Neuronal stem cell (in vitro differentiated cells): ENCODE results near the gene LAMA5.

ENCODE experiments used
- DNase-seq: peaks from one replicate; pipeline ENCODE4 v3.0.0-alpha.2; 2013; ENCODE audit warnings: low spot score
- H2AFZ ChIP-seq: one replicate; pipeline ENCODE4 v1.6.1; 2013; ENCODE audit warnings: mild to moderate bottlenecking, low read length, inconsistent platforms
- H2AK5ac ChIP-seq: 2 replicates; pipeline ENCODE4 v1.6.1; 2013; ENCODE audit warnings: low read depth, mild to moderate bottlenecking, inconsistent platforms, low read length, moderate library complexity, mixed read lengths
- H2BK120ac ChIP-seq: 2 replicates; pipeline ENCODE4 v1.6.1; 2013; ENCODE audit warnings: low read depth, mild to moderate bottlenecking, inconsistent platforms, low read length, moderate library complexity, mixed read lengths
- H2BK12ac ChIP-seq: one replicate; pipeline ENCODE4 v1.6.1; 2013; ENCODE audit warnings: low read length, inconsistent platforms
- H2BK15ac ChIP-seq: 2 replicates; pipeline ENCODE4 v1.6.1; 2013; ENCODE audit warnings: mild to moderate bottlenecking, low read length, inconsistent platforms, mixed read lengths
- H2BK5ac ChIP-seq: one replicate; pipeline ENCODE4 v1.6.1; 2013; ENCODE audit warnings: inconsistent platforms, mild to moderate bottlenecking, low read length, moderate library complexity
- H3K14ac ChIP-seq: one replicate; pipeline ENCODE4 v1.6.1; 2013; ENCODE audit warnings: low read length, inconsistent platforms
- H3K18ac ChIP-seq: 2 replicates; pipeline ENCODE4 v1.6.1; 2013; ENCODE audit warnings: low read length, inconsistent platforms
- H3K23ac ChIP-seq: 2 replicates; pipeline ENCODE4 v1.6.1; 2013; ENCODE audit warnings: low read depth, mild to moderate bottlenecking, mixed read lengths, low read length, inconsistent platforms; ENCODE audit not compliant: poor library complexity
- H3K27ac ChIP-seq: replicated peaks from 3 replicates; pipeline ENCODE4 v1.5.1; 2013; ENCODE audit warnings: low read length, inconsistent platforms
- H3K27me3 ChIP-seq, 3 experiments: 2 replicates each; pipeline ENCODE4 v1.6.1; 2013; ENCODE audit warnings: low read length in 3 of 3, mild to moderate bottlenecking in 2 of 3, inconsistent platforms in 1 of 3, low read depth in 1 of 3, mixed read lengths in 1 of 3, moderate library complexity in 1 of 3; ENCODE audit not compliant: control insufficient read depth in 3 of 3, insufficient read depth in 3 of 3
- H3K36me3 ChIP-seq, 2 donors: replicated peaks in 1 of 2; 2 replicates each; pipeline ENCODE4 v1.6.1; 2013; ENCODE audit warnings: low read length in 2 of 2; ENCODE audit not compliant: control insufficient read depth in 2 of 2, insufficient read depth in 2 of 2
- H3K4ac ChIP-seq: 2 replicates; pipeline ENCODE4 v1.6.1; 2013; ENCODE audit warnings: inconsistent platforms, mild to moderate bottlenecking, low read length, moderate library complexity
- H3K4me1 ChIP-seq, 2 donors: 1 replicate in 1 of 2; 2 replicates in 1 of 2; pipeline ENCODE4 v1.6.1; 2013; ENCODE audit warnings: low read length in 2 of 2, low read depth in 1 of 2; ENCODE audit not compliant: control insufficient read depth in 2 of 2, insufficient read depth in 1 of 2
- H3K4me2 ChIP-seq: one replicate; pipeline ENCODE4 v1.6.1; 2013; ENCODE audit warnings: mild to moderate bottlenecking, low read length, inconsistent platforms; ENCODE audit not compliant: insufficient read depth, poor library complexity, severe bottlenecking
- H3K4me3 ChIP-seq, 2 donors: 2 replicates each; pipeline ENCODE4 v1.5.1; 2013; ENCODE audit warnings: low read length in 2 of 2, mild to moderate bottlenecking in 2 of 2, inconsistent platforms in 1 of 2, moderate library complexity in 1 of 2
- H3K79me1 ChIP-seq: one replicate; pipeline ENCODE4 v1.6.1; 2013; ENCODE audit warnings: low read depth, mild to moderate bottlenecking, inconsistent platforms, low read length, moderate library complexity
- H3K9ac ChIP-seq: one replicate; pipeline ENCODE4 v1.6.1; 2013; ENCODE audit warnings: mild to moderate bottlenecking, low read depth, low read length, inconsistent platforms; ENCODE audit not compliant: poor library complexity
- H3K9me3 ChIP-seq, 2 donors: replicated peaks in 1 of 2; 2 replicates each; pipeline versions ENCODE3 to v1.6.1; 2013; ENCODE audit warnings: low read length in 2 of 2, mild to moderate bottlenecking in 2 of 2, inconsistent platforms in 1 of 2, low read depth in 1 of 2, mixed read lengths in 1 of 2, moderate library complexity in 1 of 2; ENCODE audit not compliant: control insufficient read depth in 2 of 2, insufficient read depth in 1 of 2
- H4K8ac ChIP-seq: one replicate; pipeline ENCODE4 v1.6.1; 2013; ENCODE audit warnings: low read depth, mild to moderate bottlenecking, inconsistent platforms, low read length, moderate library complexity
- H4K91ac ChIP-seq: one replicate; pipeline ENCODE4 v1.6.1; 2013; ENCODE audit warnings: low read length, low read depth, mild to moderate bottlenecking, inconsistent platforms; ENCODE audit not compliant: poor library complexity
- WGBS, 2 donors: extraction: QIAGEN DNeasy Blood & Tissue Kit; methylation state at CpG; one replicate each; pipeline ENCODE4 v1.1.7; 2013; ENCODE audit warnings: missing lambda C conversion rate in 2 of 2, mixed read lengths in 1 of 2; ENCODE audit not compliant: insufficient read length in 2 of 2, insufficient replicate concordance in 1 of 2; ENCODE audit errors: extremely low coverage in 2 of 2; 5-methylcytosine and 5-hydroxymethylcytosine counted together

The LAMA5 gene

DNA sequence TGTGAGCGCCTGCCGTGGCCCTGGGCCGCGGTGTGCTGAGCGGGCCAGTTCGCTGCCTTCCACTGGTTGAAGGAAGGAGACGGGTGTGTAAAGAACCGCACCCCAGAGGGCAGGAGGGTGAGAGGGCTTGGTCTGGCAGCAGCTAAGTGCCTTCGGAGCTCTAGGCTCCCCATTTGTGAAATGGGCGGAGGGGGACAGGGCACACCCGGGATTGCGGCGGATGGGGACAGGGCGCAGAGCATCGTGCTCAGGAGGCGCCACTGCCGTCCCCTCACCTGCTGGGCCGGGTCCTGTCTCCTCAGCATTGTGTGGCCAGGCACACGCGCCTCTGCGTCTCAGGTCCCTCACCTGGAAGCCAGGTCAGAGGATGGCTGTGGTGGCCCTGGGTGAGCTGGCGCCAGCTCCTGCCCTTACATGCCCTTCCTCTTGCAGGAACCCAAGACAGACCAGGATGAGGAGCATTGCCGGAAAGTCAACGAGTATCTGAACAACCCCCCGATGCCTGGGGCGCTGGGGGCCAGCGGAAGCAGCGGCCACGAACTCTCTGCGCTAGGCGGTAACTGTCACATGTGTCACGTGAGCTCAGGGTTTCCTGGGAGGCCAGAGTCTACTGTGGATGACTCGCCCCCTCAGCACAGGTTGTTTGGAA, 61.2 kb downstream of the LAMA5 start:
- Histone ChIP-seq H3K14ac (no peak overlapping the region), H3K4me3 (peak overlapping the region in 1 of 2 donors; percentile 23), H3K23ac (peak overlapping the region; percentile 69), H3K4me1 (peaks cover 8 to 10% of the 10 kb centered on the region in 2 donors), H3K18ac (no peak overlapping the region), H3K27me3 (no peaks in the 10 kb centered on the region), H2BK120ac (no peak overlapping the region), H3K9ac (peak overlapping the region; percentile 57), H2AFZ (no peak overlapping the region), H3K4ac (no peak overlapping the region), H4K8ac (no peak overlapping the region), H3K27ac (no peak overlapping the region), H2AK5ac (no peak overlapping the region), H2BK15ac (no peak overlapping the region), H3K4me2 (no peak overlapping the region), H4K91ac (no peak overlapping the region), H3K79me1 (peaks cover 31% of the 10 kb centered on the region), H2BK12ac (no peak overlapping the region), H3K36me3 (peaks cover 49 to 65% of the 10 kb centered on the region in 2 donors), H2BK5ac (peak overlapping the region; percentile 67), H3K9me3 (no peaks in the 10 kb centered on the region)
- no peak for DNase-seq
- WGBS, 2 donors, result no CpG with 5 or more reads among the region's 33 CpGs

GRCh38 chr20:62305149-62305764, 61.9 kb downstream of the LAMA5 start:
- peak overlapping the region; percentile 70 for H4K8ac ChIP-seq
- no peak overlapping the region for H3K27ac ChIP-seq
- H3K27me3 ChIP-seq, result no peaks in the 10 kb centered on the region
- H3K9me3 ChIP-seq, result no peaks in the 10 kb centered on the region
- no peak overlapping the region for H2AFZ ChIP-seq
- no peak overlapping the region for H3K18ac ChIP-seq
- no peak overlapping the region for H2AK5ac ChIP-seq
- peak overlapping the region; percentile 69 for H3K23ac ChIP-seq
- peaks cover 47 to 65% of the 10 kb centered on the region in 2 donors for H3K36me3 ChIP-seq
- H2BK120ac ChIP-seq, result no peak overlapping the region
- peak overlapping the region; percentile 23 to 97 for H3K4me3 ChIP-seq
- peak overlapping the region; percentile 67 for H2BK5ac ChIP-seq
- no peak overlapping the region for H3K4ac ChIP-seq
- no peak overlapping the region for H3K4me2 ChIP-seq
- no peak overlapping the region for H2BK15ac ChIP-seq
- H3K14ac ChIP-seq, result no peak overlapping the region
- peaks cover 8 to 10% of the 10 kb centered on the region in 2 donors for H3K4me1 ChIP-seq
- peaks cover 31% of the 10 kb centered on the region for H3K79me1 ChIP-seq
- no peak overlapping the region for H3K9ac ChIP-seq
- no CpG with 5 or more reads among the region's 18 CpGs for WGBS, 2 donors
- H2BK12ac ChIP-seq, result no peak overlapping the region
- no peak overlapping the region for H4K91ac ChIP-seq
- DNase-seq, result no peak

- Histone ChIP-seq H3K4me3 (peak overlapping the region; percentile 41 to 97), H3K9me3 (no peaks in the 10 kb centered on the region), H3K23ac (peak overlapping the region; percentile 61), H3K9ac (no peak overlapping the region), H3K36me3 (peaks cover 42 to 59% of the 10 kb centered on the region in 2 donors), H3K4me2 (peak overlapping the region; percentile 26), H3K27me3 (no peaks in the 10 kb centered on the region), H2BK120ac (no peak overlapping the region), H3K18ac (no peak overlapping the region), H3K14ac (no peak overlapping the region), H2AK5ac (no peak overlapping the region), H2BK15ac (no peak overlapping the region), H3K4me1 (peaks cover 8 to 10% of the 10 kb centered on the region in 2 donors), H4K91ac (no peak overlapping the region), H2AFZ (no peak overlapping the region), H2BK5ac (no peak overlapping the region), H3K27ac (no peak overlapping the region), H2BK12ac (no peak overlapping the region), H4K8ac (no peak overlapping the region), H3K79me1 (peaks cover 31% of the 10 kb centered on the region), H3K4ac (no peak overlapping the region)
- no CpG with 5 or more reads among the region's 29 CpGs for WGBS, 2 donors
- no peak for DNase-seq
These were observed 62.6 kb downstream of the LAMA5 start for GRCh38 chr20:62304331-62305148.
